Stimulated activated CD4-positive, alpha-beta T cell treated with anti-CD3 and anti-CD28 coated beads, Interleukin-2, amount 100 ng/mL, for 24 hours (primary cell): ENCODE results near the gene GIGYF2.
"Not testable (repeated sequence)": the region's sequence is repeated elsewhere in the genome, so short reads cannot be mapped to it uniquely, and the experiment has no call there.

Experiments used
- DNase-seq, 2 donors: peaks; one replicate each; pipeline ENCODE4 v3.0.0-alpha.2; 2020

Gene GIGYF2

DNA sequence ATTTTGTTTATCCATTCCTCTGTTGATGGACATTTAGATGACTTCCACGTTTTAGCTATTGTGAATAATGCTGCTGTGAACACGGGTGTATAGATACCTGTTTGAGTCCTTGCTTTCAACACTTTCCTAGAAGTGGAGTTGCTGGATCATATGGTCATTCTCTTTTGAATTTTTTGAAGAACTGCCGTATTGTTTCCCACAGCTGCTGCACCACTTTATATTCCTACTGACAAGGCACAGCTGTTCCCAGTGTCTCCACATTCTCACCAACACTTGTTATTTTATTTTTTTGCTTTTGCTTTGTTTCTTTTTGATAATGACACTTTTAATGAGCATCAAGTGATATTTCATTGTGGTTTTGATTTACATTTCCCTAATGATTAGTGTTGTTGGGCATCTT is 120.6 kb downstream of the GIGYF2 start:
- no peak for DNase-seq

DNA sequence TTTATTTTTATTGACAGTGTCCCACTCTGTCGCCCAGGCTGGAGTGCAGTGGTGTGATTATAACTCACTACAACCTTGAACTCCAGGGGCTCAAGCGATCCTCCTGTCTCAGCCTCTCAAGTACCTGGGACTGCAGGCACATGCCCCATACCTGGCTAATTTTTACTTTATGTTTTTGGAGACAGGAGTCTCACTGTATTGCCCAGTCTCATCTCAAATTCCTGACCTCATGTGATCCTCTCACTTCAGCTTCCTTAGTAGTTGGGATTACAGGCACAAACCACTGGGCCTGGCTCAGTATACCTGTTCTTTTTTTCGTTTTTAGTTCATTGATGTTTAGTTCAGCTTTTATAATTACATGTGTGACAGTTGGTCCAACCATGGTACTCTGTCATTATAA is 132.9 kb downstream of the GIGYF2 start:
- no peak for DNase-seq

DNA sequence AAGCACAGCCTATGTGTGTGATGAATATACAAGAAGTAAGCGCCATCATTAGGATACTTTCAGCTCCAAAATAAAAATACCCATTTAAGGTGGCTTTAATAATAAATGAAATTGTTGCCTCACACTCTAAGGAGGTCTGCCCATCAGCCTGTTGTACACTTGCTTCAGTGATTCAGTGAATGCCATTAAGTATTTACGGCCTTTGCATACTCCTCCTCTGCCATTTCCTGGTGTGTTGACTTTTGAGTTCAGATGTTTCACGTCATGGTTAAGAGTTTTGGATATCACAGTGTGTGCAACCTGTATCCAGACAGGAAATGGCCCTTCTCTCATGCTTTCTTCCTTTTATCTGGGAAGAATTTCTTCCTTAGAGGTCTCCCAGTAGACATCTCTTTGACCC is 134.4 kb downstream of the GIGYF2 start:
- DNase-seq, result no peak

DNA sequence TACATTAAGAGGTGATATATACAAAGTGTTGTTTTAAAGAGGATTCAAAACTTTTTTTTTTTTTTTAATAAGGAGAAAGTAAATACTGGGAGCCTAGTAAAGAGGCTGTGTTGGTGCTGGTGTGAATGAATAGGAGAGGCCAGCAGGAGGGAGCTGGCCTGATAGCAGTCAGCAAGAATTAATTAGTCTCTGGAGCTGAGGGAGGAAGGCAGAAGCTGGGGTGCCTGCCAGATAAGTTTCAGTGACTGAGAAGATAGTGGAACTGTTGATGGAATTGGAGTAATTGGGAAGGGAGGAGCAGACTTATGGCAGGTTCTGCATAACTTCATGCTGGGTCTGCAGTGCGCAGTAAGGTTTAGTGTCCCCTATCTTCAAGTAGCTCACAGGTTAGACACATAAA is 136.7 kb downstream of the GIGYF2 start:
- no peak for DNase-seq

DNA sequence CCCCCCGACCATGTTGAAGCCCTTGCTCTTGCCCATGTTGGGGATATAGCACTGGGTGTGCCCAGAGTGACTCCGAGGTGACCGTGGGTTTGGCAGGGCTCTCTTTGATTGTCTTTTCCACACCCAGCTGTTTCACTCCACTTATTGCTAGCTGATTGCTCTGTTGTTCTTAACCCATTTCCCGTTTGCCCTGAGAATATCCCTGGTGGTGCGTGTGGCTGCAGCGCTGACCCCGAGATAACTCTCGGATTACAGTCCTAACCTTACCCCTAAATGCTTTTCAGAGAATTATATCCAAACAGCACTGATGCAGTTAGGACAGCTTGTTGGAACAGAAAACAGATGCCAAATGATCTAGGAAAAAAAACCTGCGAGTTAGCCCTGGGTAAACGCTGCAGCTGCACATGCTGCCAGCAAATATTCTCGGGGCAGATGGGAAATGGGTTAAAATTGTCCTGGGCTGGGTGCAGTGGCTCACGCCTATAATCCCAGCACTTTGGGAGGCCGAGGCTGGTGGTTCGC is 138.6 kb downstream of the GIGYF2 start:
- no peak for DNase-seq

DNA sequence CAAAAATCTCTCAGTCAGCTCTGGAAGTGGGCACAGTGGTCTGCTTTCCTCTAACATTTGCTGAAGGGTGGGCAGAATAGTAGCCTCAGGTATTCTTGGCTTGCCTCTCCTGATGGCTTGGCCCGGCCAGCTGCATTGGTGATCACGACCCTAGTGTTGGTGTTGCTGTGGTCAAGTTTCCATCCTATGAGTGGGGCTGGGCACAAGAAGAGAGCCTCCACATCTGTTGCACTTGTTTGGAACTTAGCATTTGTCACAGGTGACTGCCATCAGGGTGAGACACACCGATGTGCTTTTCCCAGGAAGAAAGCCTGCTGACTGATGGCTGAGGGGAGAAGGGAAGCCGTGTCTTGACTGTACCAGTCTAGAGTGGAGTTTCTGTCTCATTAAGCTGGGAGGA is 139.8 kb downstream of the GIGYF2 start:
- no peak for DNase-seq

DNA sequence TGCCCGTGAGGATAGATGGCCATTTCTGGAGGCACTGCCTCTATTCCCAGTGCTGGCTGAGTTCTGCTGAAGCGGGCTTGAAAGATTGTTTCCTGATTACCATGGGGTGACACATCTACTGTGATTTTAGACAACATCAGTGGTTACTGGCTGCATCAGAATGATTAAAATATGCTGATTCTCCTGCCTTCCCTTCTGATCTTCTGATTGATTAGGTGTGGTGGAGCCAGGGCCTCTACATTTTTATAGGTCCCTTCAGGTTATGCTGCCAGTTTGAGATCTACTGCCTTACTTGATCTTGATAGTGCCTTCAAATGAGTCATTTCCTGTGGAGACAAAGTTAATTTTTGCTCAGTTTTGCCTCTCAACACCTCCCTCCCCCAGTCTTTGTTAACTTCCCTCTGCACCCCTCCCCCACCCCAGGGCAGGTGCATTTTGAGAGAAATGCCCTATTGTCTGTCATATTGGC is 141.3 kb downstream of the GIGYF2 start:
- peak; percentile 62 to 64 for DNase-seq

DNA sequence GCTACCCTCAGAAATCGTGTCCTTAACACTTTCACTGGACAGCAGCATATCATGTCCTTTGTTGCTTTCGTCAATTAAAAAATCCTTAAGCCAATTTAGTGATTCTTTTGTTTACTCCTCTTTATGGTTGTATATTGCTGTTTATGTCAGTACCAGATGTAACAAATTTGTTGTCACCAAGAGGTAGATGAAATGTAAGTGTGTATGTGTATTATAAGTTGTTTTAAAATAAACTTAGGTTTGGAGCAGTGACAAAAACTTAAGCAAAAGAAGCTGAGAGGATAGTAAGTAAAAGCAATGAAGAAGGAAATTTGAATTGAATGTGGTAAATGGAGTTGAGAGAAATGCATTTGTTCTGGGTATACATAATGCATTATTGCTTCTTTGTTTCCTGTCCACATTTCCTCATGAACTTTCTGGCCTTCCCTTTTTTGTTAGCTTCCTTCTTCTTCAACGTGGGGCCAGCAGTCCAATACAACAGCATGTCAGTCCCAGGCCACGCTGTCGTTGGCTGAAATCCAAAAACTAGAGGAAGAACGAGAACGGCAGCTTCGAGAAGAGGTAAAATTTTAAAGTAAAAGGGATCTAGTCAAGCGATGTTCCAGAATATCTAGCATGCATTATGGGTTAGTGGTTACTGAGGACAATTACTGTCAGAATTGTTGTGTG is 142.4 kb downstream of the GIGYF2 start:
- DNase-seq, result no peak

DNA sequence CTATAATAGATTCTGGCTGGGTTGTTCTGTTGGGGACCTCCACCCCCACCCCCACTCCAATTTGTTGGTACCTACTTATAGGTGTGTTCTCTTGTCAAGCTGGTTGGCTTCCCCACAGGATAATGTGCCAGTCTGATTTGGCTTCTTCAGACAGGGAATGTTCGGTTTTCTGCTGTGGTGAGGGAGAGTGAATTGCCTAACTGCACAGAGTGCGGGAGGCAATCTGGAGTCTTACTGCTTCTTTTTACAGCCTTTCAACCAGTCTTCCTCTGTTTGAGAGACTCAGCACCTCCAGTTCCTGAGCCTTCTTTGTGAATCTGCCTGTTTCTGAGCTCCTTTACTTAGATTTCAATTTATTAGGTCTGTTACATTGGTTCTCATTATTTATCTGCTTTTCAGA is 145.6 kb downstream of the GIGYF2 start:
- no peak for DNase-seq

DNA sequence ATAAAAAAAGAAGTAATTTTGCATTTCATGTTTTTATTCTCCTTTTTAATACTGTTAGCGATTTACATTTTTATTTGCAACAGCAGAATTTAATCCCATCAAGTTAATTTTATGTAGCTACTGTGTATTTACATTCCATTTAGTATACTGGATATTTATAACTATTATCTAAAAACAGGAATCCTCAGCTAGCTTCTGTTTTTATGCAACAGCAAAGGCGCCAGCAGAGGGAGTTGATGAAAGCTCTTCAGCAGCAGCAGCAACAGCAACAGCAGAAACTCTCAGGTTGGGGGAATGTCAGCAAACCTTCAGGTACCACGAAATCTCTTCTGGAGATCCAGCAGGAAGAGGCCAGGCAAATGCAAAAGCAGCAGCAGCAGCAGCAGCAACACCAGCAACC is 146.7 kb downstream of the GIGYF2 start:
- DNase-seq, result no peak

DNA sequence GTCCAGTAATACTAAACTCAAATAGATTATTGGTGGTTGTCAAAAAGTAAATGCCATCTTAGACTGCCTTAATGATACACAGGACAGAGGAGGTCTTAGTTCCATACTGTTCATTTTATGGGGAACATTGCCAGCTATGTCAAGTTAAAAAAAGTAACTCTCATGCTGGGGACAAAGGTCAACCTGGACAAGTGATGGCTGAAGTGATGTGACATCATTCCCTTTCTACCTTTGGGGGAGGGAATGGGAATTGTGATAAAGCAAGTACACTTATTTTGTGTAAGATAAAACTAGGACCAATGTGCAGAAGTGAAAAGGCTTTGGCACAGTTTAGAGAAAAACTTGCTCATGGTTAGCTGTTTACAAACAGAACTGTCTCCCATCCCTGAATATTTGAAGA is 148.9 kb downstream of the GIGYF2 start:
- no peak for DNase-seq

DNA sequence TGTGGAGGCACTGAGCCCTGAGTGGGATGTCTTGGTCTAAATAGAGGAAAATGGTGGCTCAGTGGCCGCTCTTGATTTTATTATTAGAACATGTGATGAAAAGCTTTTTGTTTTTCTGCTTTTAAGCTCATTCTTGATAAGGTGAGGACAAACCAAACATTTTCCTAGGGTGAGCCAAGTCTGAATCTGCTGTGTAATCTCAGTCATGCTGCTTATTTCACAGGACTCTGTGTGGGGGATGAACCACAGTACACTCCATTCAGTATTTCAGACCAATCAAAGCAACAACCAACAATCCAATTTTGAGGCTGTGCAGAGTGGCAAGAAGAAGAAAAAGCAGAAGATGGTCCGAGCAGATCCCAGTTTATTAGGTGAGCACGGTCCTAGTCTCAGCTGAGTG is 152.9 kb downstream of the GIGYF2 start:
- DNase-seq, result no peak

DNA sequence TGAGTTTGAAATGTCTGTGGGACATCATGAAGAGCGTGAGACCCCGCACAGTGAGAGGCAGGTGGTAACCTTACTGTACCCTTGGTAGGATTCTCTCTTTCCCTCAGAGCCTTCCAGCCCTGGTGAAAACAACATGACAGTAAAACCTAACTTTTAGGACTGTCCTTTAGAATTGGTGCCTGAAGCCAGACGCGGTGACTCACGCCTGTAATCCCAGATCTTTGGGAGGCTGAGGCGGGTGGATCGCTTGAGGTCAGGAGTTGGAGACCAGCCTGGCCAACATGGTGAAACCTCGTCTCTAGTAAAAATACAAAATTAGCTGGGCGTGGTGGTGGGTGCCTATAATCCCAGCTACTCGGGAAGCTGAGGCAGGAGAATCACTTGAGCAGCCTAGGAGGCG is 154.9 kb downstream of the GIGYF2 start:
- DNase-seq, result not testable (repeated sequence)

DNA sequence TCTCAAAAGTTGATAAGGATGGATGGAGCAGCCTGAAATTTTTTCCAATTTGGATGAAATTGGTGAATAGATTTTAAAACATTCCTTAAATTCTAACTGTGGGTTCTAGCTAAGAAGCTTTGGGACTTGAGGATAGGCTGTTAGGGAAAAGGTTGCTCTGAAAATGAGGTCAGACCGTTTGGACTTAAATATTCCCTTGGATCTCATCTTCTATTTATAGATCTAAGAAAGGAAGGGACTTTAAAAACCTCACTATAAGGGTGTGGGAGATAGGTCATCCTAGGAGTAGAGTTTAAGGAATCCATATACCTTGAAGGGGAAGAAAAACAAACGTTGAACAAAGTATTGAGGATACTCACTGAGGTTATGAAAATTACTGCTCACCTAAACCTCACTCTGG is 155.5 kb downstream of the GIGYF2 start:
- DNase-seq, result no peak

DNA sequence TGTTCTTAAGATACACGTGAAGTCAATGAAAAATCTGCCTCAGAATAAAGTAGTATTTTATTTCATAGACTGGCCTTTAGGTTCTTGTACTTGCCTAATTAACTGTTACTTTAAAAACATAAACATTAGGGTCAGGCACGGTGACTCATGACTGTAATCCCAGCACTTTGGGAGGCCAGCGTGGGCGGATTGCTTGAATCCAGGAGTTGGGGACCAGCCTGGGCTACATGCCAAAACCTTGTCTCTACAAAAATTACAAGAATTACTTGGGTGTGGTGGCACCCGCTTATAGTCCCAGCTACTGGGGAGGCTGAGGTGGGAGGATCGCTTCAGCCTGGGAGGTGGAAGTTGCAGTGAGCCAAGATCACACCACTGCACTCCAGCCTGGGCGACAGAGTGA is 157.0 kb downstream of the GIGYF2 start:
- DNase-seq, result no peak

DNA sequence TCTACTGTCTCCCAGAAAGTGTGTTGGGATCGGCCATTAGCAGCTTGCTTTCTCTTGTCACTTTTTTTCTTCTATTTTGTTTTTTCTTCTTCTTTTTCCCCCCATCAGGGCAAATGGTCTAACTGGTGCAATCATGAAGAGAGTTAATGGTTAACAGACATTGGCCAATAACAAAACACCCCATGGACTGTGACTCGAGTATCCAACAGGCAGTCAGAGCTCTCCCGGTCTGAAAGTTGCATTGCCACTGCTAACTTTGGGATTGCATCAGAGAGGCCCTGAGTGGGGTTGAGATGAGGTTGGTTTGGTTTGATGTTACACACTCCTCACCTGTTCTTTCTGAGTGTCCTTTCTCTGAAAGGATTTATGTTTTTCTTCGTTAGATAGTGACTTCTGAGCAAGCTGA is 160.0 kb downstream of the GIGYF2 start:
- no peak for DNase-seq

DNA sequence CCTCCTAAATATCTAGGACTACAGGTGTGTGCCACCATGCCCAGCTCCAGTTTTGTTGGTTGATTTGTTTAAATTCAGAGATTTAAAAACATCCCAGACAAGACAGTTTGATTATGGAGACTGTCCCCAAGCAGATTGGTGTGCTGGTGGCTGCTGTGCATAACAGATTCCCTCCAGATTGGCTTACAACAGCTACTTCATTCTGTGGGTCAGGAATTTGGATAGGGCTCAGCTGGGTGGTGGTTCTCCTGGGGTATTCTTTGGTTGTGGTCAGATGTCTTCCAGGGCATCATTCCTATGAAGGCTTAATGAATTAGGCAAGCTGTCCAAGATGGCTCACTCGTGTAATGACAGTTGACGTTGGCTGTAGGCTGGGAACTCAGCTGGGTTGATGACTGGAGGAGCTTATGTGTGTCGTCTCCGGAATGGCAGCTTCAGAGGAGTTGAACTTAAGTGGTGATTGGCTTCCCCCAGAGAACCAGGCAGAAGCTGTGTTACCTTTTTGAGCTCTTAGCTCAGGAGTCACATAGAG is 162.3 kb downstream of the GIGYF2 start:
- DNase-seq, result no peak

DNA sequence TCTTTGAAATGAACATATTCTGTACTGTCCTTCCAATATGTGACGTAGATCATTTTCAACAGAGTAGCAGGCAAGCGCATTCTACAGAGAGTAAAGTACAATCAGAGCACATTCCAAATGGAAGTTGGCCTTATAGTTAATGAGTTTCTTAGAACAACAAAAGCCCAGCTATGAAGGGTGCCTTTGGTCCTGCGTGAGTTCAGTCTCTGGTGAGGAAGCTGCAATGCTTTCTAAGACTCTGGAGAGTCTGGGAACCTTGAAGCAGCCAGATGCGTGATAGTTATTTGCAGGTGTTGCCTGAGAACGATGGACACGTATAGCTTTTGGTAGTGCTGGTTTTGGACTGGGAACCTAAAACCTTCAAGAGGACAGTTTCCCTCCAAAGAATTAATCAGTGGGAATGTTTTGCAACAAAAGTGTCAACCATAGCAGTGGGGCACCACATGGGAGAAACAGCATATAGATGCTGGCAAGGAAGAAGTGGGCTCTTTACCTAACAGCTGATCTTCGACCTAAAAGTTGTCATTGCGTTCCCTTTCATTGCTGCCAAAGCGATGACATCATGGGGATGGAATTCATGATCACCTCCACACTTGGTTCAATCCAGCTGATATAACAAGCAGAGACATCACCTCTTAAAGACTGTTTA is 163.6 kb downstream of the GIGYF2 start:
- DNase-seq, result no peak

DNA sequence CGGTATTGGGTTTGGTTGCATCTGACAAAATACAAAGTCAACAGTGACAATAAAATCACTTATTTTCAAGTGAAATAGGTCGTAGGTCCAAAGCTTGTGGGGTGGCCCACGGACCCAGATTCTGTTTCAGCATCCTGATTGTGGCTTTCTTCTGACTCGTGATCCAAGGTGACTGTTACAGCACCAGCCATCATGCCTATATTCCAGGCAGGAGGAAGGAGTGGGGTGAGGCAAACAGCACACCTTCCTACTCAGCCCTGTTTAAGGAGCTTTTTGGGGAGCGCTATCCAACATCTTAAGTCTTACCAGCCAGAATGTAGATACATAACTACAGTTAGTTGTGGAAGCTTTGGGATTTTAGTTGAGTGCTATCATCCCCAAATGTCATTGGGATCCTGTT is 164.2 kb downstream of the GIGYF2 start:
- DNase-seq, result no peak

DNA sequence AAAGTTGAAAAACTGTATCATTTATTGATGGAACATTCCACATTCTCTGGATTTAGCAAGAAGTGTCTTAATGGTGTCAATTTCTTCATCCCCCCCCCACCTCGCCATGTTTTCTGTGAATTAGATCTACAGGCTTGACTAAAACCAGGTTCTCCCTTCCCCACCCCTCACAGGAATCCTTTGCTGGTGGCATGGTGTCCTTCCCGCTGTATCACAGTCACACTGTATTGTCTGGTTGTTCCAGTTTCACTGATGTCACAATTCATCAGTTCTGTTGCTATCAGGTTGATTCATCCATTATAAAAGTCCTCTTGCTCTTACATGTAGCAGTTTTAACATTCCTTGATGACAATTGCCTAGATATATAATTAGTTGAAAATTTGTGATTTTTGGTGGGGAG is 166.9 kb downstream of the GIGYF2 start:
- no peak for DNase-seq

DNA sequence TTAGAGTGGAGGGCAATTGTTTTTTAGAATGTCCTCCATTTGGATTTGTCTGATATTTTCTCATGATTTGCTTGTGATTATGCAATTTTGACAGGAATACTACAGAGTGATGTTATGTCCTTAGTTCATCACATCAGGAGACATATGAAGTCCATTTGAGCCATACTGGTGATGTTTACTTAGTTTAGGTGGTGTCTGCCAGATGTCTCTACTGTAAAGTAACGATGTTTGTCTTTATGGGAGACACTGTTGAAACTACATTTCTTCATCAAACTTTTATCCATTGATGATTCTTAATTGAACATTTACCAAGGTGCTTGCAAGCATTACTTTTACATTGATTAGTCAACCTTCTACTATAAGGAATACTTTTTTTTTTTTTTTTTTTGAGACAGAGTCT is 168.0 kb downstream of the GIGYF2 start:
- no peak for DNase-seq

DNA sequence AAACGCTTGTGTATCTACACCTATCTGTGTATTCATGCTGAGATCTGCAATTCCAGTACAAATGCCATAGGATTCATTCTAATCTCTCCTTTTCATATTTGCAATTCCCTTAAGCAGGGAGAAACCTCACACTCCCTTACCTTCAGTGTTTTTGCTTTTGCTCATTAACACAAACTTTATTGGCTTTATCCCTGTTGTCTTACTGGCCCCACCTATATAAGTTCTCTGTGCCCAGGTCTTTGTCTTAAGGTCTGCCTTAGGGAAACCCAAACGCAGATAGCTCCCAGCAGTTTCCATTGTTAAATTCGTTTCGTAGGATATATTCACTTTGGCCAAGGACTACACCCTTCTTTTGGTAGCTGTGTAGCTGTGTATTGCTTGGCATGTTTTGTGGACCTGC is 169.0 kb downstream of the GIGYF2 start:
- DNase-seq, result no peak

DNA sequence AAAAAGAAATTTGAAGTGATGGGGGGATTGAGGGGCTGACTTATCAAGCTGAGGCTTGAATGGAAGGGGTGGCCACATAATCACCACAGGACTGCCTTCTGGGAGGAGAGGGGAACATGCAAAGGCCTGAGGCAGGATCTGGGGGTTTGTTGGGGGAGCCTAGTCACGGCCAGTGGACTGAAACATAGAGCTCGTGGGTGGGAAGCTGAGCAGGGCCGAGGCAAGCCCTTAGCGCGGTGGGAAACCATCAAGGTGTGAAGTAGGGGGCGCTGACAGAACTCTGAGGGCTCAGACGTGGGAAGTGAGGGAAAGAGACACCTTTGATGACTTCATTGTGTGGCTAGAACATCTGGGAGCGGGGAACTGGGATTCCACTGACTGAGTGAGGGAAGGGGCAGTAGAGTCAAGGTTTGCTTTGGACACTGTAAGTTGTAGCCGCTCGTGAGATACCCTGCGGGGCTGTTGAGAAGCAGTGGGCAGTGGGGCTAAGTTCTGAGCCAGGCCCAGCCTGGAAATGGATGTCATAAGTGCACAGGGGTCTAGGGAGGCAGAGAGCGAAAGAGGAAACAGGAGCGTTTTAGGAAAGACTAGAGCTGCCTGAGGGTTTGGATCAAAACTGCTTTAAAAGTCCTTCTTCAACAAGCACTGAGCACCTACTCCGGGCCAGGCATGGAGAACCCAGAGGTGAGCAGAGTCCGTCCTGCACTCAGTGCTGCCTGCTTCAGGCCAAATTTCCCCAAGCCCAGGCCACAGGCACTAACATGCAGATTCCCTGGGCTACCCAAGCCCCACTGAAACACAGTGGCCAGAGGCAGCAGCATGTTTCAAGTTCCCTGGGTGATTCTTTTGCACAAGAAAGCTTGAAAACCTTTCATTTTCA is 172.2 kb downstream of the GIGYF2 start:
- DNase-seq, result no peak
